GM18873 (cell line): Measurements from ENCODE around the gene LENG1.

Experiments
- ATAC-seq: cut with Tn5 transposase; IDR thresholded peaks from one replicate; pipeline ENCODE4 v1.9.1; 2021; ENCODE audit warnings: mild to moderate bottlenecking, moderate library complexity, moderate number of reproducible peaks; ENCODE audit not compliant: unreplicated experiment, low FRiP score

LENG1 gene

DNA sequence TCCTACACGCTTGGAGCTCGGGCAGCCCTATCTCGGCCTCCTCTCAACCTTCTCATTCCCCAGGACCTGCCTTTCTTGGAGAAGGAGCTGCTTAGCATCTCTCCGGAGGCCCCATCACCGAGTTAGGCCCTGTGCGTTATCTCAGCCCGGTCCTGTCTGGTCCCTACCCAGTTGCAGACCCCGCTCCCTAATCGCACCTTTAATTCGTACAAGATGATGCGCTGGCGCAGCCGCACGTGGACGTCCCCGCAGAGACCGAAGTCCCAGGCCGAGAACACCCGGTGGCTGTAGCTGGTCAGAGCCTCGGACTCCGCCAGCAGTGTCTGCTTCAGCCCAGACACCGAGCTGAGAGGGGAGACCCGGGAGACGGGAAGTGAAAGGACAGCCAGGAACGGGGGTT lies 5.7 kb upstream of the LENG1 start:
- ATAC-seq = no peak

DNA sequence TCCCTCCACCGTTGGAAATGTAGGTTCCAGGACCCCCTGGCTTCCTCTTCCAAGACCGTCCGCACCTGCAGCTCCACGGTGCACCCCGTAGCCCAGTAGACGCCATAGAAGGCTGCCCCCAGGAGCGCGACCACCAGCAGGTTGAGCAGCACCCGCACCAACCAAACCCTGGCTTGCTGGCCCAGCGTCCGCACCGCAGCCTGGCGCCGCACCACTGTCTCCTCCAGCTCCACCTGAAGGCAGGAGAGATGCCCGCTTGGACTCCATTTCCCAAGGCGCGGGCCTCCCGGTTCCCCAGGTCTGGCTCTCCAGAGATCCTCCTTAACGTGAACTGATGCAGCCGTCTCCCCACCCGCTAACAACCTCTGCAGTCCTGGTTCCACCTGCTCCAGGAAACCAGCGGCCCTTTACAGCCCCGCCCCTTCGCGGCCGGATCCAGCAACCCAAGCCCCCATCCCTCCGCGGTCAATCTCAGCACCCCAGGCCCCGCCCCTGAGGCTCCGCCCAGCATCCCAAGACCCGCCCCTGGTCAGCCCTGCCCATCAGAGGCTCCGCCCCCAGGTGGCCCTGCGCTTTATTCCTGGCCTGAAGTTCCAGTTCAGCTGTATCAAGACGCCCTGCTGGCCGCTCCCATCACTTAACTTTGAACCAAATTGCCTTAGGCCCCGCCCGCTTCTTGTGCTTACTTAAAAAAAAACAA lies 5.0 kb upstream of the LENG1 start:
- ATAC-seq = no peak

DNA sequence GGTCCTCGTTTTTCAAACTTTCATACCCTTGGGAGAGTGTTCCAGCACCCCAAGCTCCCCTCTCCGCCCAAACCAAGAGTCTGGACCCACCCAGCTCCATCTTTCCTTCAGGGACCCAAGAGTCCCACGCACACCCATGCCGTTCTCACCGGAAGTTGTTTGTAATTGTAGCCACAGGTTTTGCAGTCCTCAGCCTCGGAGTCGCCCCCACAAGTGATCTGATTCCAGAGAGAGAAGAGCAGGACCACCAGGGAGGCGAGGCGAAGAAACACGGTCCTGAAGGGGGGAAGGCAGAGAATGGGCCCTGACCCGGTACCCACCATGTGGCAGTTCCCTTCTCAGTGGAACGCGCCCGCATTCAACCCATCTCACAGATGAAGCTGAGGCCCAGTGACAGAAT lies 3.4 kb upstream of the LENG1 start:
- ATAC-seq = no peak

DNA sequence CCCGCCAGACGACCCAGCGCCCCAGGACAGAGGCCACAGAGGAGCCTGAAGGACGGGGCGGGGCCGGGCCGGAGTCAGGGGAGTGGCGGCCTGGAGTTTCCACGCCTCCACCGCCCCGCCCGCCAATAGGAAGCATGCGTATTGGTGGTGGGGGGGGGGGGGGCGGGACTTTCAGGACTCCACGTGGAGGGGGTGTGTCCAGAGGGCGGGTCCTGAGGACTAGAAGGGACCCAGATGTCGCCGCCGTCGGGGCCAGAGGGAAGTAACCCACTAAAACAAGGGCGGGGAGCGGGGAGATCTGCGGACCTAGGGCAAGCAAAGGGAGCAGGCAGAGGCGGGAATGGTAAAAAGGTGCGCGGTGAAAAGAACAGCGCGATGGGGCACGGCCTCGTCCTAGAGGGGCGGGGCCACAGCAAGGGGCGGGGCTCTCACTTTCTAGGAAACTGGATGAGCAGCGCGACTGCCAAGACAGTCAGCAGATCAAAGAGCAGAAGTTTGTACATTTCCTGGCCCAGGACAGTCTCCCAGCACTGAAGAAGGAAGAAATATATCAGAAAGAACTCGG lies 2.8 kb upstream of the LENG1 start:
- no peak for ATAC-seq

DNA sequence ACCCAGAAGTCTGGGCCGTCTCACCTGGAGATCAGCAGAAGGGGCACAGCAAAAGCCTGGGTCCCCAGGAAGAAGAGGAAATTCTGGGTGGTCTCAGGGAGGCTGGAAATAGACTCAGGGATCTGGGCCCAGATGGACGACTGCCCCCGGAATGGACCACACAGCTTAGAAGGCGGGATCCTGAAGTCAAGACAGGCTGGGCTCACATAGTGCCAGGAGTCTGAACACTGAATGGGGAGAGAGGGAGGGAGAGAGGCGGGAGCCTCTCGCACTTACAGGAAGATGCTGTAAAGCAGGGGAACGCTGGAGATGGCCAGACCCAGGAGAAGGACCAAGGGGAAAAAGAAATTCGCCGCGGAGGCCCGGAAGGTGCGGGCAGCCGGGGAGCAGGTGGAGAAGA lies 1.3 kb upstream of the LENG1 start:
- ATAC-seq = no peak

DNA sequence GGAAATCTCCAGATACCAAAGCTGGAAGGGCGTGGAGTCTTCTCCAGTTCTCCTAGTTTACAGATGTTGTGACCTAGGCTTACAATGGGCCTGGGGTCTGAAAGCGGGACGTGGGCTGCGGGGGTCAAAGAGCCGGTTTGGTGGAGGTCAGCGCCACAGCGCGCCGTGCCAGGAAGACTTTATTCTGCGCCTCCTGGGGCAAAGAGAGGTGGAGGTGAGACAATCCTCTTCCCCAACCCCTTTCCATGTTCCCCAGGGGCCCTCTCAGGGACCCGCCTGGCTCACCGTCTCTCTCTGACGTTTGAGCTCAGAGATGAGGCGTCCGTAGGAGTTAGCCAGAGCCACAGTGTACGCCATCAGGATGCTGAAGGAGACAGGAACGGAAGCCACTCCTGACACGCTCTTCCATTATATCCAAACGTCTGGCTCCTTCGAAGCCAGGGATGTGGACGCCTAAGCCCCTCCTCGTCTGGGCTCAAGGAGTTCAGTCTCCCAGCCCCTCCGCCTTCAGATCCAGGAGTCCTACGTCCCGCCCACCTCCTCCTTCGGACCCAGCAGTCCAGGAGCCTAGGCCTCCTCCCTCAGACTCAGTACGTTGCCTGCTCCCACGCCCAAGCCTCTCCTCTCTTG lies 776 bp upstream of the LENG1 start:
- no peak for ATAC-seq

DNA sequence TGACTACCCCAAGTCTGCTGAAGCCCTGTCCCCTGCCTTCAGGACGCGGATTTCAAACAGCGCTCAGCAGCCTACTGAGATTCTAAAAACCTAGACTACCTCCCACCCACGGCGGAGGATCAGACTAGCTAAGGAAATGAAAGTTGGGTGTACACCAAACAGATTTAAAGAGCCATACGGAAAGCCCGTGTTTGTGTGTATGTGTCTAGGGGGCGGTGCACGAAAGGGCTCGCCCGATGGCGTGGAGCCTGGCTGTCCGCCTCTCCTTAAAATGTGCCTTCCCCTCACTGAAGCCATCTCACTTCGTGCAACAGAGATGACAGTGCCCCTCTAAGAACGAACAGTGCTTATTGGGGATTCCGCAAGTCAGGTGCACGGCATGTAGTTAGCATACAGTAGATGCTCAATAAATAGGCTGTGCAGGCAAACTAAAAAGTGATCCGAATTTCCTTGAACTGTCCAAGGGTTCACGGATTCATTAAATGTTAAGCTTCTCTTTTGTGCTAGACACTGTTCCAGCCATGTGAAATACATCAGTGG lies 639 bp downstream of the LENG1 start:
- ATAC-seq = peak; percentile 0

DNA sequence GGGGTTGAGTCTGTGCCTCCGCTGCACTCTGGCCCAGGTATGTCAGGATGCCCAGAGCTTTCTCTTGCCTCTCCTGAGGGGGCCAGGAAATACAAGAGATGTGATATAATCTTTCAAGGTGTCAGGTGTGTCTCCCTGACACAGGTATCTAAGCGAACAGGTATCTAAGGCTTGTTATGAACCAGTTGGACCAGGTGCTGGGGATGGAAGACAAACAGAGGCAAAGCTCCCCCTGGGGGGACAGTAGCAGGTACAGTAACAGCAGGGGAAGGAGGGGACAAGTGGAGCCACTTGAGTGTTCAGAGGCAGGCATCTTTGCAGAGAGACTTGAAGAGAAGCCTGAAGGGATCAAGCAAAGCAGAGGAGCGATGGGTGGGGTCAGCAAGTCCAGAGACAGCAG lies 2.6 kb downstream of the LENG1 start:
- no peak for ATAC-seq

DNA sequence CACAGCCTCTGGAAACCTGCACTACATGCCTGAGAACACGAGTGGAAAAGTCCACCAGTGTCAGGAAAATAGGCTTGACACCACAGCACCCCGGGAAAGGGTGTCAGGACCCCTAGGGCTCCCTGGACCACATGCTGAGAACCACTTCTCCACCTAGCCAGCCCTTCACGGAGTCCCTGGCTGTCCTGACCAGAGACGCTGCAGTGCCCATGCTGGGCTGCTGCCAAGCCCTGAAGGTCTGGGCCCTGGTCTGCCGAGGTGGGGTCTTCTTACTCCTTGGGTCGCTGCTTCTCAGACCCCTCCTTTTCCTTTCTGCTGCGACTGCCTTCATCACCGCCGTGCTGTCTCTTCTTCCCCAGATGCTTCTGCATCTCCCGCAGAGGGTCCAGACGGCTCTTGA lies 3.0 kb downstream of the LENG1 start:
- no peak for ATAC-seq

DNA sequence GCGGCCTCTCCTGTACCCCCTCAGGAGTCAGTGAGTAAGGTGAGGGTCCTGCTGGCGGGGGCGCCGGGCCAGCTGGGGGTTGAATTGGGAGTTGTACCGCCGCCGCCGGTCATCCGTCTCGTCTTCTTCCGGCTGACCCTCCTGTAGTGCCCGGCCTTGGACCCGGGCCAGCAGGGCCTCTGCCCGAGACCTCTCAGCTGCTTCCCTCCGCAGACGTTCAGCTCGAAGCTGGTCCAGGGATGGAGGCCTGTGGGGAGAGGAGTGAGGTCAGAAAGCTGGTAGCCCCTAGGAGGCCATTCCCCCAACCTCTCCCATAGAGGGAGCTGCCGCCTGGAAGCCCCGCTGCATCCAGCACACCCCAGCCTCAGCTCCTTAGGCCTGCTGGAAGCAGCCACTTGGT lies 3.8 kb downstream of the LENG1 start:
- ATAC-seq = no peak

DNA sequence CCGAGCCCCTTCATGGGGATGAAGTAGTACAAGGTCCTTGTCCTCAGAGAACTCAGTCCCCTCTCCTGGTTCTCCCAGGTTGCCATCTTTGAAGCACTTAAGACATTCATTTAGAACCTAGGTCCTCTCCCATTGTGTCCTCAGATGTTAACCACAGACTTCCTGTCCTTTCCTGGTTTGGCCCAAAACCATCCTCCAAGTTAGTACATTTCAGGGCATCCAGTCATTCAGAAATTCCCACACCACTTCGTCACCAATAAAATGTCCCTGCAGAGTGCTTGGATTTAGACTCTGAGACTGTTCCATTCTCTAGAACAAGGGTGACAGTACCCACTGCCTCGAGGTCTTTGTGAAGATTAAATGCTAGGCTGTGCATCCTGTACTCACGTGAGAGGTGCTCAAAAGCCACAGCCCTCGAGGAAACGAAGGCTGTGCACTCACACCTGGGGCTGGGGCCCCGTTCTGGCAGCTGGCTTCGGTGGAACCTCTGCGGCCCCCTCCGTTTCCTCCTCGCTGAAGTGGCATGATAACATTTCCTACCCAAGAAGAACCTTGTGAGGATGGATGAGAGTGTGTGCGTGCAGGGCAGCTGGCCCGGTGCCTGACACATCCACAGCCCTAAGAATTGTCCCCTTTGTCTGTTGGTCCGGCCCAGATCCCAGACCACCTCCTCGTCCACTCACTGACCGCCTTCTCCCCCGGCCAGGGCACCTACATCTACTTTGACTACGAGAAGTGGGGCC lies 4.7 kb downstream of the LENG1 start:
- no peak for ATAC-seq

DNA sequence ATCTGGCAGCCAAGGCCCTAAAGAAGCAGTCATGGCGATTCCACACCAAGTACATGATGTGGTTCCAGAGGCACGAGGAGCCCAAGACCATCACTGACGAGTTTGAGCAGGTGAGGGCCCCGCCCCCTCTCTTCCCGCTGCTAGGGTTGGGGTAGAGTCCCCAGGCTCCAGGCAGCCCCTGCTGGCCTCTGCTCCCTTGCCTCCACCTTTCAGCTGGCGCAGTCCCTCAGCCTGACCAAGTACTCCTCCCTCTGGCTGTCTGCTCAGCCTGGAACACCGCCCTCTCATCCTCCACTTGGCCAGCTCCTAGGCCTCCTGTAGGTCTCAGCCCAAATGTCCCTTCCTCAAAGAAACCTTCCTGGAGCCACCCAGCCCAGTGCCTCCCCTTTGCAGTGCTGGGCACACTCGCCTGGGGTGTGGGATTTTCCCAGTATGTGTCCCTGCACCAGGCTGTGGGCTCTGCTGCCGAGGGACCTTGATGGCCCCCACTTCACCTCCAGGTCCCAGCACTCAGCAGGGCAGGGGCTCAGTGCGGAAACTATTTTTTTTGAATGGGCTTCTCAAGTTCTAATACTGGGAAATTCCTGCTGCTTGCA lies 5.7 kb downstream of the LENG1 start:
- no peak for ATAC-seq

DNA sequence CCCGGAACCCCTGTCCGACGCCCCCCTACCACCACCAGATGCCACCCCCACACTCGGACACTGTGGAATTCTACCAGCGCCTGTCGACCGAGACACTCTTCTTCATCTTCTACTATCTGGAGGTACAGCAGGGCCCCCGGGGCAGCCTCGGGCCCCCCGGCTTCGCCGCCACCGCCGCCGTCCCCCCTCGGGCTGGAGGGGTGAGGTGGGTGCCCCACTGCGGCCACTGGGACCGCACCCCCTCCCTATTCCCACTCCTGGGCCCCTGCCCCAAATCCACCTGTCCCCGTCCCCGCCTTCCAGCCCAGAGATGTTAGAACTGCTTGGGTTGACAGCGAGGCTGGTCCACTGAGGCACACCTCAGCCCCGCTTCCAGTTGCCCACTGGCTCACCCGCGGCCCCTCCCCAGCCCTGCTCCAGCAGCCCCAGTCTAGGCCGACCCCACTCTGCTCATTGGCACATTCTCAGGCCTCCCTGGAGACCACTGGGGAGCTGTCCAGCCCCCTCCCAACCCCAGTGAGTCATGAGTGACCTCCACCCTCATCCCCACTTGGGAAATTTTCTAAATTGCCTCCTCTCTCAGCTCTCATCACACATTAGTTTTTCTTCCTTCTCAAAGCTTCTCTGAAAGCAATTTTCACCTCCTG lies 6.5 kb downstream of the LENG1 start:
- no peak for ATAC-seq

DNA sequence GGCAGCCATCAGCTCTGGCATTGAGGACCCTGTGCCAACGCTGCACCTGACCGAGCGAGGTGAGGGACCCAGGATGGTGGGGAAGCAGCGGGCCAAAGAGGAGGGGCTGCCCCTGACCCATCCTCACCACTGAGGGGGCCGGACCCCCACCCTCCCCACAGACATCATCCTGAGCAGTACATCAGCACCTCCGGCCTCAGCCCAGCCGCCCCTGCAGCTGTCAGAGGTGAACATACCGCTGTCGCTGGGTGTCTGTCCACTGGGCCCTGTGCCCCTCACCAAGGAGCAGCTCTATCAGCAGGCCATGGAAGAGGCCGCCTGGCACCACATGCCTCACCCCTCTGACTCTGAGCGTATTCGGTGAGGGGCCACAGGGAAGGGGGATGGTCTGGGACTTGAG lies 7.3 kb downstream of the LENG1 start:
- no peak for ATAC-seq

DNA sequence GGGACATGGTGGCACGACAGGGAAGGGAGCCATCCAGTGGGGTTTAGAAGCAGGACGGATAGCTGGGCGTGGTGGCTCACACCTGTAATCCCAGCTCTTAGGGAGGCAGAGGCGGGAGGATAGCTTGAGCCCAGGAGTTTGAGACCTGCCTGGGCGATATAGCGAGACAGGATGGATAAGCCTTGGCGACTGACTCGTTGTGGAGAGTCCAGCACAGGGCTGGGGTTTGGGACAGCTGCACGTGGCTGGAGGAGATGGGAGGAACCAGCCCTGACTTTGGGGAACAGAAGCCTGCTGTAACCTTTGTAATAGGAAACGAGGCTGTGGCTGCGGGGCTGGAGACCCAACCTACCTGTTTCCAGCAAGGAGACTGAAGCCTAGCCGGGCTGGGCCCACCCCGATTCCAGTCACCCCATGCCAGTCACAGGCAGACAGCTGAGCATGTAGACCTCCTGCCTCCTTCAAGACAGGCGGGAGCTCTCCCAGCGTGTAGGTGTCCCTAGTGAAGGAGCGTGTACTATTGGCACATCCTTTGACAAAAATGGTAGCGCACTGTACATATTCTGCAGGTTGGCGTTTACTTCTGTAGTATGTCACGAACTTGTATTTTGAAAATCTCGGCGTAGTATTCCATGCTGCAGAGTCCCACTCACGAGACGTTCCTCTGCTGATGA lies 8.0 kb downstream of the LENG1 start:
- no peak for ATAC-seq

DNA sequence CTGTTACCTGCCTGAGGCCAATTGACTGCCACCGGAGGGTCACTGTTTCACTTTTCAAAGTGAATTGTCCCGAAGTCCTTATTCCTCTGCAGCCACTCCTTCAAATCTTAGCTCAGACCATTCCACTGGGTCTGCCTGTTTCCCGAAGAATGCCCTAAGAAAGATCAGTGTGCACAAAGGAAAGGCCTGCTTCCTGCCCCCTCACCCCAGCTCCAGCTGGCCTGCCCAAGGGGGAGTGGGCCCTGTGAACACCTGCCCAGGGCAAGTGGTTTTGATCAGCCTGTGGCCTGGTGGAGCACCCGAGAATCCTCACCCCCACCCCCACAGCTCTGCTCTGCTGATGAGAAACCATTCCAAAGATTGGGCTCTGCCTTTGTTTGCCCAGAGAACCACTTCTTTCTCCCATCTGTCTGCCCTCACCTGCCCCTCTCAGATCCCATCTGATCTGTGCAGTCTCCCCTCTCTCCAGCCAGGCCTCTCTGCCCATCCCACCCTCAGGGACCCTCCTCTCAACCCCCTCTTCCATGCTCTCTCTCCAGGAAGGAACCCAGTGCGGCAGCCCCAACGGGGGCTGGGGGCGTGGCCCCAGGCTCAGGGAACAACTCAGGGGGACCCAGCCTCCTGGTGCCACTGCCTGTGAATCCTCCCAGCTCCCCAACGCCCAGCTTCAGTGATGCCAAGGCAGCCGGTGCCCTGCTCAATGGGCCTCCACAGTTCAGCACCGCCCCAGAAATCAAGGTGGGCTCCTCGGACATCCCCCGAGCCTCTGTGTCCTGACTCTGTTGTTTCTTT lies 10.3 kb downstream of the LENG1 start:
- no peak for ATAC-seq

DNA sequence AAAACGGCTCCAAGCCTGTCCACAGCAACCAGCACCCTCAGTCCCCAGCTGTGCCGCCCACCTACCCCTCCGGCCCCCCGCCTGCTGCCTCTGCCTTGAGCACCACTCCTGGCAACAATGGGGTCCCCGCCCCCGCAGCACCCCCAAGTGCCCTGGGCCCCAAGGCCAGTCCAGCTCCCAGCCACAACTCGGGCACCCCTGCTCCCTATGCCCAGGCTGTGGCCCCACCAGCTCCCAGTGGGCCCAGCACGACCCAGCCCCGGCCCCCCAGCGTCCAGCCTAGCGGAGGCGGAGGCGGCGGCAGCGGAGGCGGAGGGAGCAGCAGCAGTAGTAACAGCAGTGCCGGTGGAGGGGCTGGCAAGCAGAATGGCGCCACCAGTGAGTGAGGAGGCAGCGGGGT lies 11.4 kb downstream of the LENG1 start:
- no peak for ATAC-seq

DNA sequence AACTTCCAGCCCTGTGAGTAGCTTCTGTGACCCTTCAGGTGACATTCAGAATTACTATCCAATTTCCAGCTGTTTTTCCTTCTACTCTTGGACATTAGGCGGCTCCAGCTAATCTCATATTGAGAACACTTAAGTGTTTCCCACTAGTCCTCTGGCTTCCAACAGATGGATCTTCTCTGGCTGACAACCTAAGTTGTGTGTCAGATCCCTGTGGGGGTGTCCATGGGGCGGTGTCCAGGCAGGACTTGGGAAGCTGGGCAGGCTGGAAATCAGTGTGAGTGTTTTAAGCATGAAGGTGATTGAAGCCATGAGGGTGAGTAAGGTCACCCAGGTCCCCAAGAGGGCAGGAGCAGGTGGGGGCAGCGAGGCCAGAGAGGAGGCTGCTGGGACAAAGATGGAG lies 11.8 kb downstream of the LENG1 start:
- ATAC-seq = no peak

DNA sequence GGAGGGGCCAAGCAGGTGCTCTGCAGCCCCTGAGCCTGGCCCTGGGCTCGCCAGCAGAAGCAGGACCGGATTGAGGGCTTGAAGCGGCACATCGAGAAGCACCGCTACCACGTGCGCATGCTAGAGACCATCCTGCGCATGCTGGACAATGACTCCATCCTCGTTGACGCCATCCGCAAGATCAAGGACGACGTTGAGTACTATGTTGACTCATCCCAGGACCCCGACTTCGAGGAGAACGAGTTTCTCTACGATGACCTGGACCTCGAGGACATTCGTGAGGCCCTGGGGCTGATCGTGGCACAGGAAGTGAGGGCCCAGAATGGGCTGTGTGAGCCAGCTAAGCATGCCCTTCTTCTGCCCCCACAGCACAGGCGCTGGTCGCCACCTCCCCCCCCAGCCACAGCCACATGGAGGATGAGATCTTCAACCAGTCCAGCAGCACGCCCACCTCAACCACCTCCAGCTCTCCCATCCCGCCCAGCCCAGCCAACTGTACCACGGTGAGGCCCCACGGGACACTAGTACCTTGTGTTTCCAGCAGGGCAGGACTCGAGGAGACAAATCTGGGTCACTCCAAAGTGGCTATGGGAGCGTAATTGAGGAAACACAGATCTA lies 13.9 kb downstream of the LENG1 start:
- ATAC-seq = no peak
